ENCODE measurements around the gene SLC2A14.

GRCh38 chr12:7787574-7788293, 85.0 kb downstream of the SLC2A14 start:
- TF ChIP-seq GATA2 (IDR thresholded peaks at IDR 0.05; ENCODE audit: low read depth, low read length) = no peak
- TF ChIP-seq GATA3 (IDR thresholded peaks at IDR 0.05; ENCODE audit: low read depth, low read length) = no peak

All from SH-SY5Y (cell line).